HG03378 (cell line): ENCODE data around the gene ABCC12.
A peak's percentile ranks its signal among the peaks of the same experiment; 100 is the strongest.
"Not testable (repeated sequence)": the region's sequence is repeated elsewhere in the genome, so short reads cannot be mapped to it uniquely, and the experiment has no call there.

Source experiments
- ATAC-seq: cut with Tn5 transposase; IDR thresholded peaks from one replicate; pipeline ENCODE4 v1.9.1; 2021; ENCODE audit warnings: mild to moderate bottlenecking, moderate library complexity; ENCODE audit not compliant: unreplicated experiment

ABCC12 gene

GRCh38 chr16:48155926-48156789, at the start of gene ABCC12:
ABCC12 (minus strand) TSS chr16:48155993; CDS start chr16:48146424, 9,569 bp downstream.
- no peak for ATAC-seq

- no peak for ATAC-seq
Observed at GRCh38 chr16:48204825-48205151, 49.0 kb upstream of the ABCC12 start.

GRCh38 chr16:48203974-48204824, 48.4 kb upstream of the ABCC12 start:
- ATAC-seq = no peak

- ATAC-seq = no peak
Observed at GRCh38 chr16:48201515-48202201, 45.9 kb upstream of the ABCC12 start.

- no peak for ATAC-seq
Observed at GRCh38 chr16:48197294-48197693, 41.5 kb upstream of the ABCC12 start.

GRCh38 chr16:48194828-48195556, 39.2 kb upstream of the ABCC12 start:
- ATAC-seq = no peak

GRCh38 chr16:48193846-48194245, 38.1 kb upstream of the ABCC12 start:
- ATAC-seq = no peak

- peak; percentile 96 for ATAC-seq
Observed at GRCh38 chr16:48188449-48189102, 32.8 kb upstream of the ABCC12 start.

GRCh38 chr16:48187779-48188178, 32.0 kb upstream of the ABCC12 start:
- ATAC-seq = no peak

- no peak for ATAC-seq
Observed at GRCh38 chr16:48184681-48185080, 28.9 kb upstream of the ABCC12 start.

GRCh38 chr16:48182979-48183537, 27.3 kb upstream of the ABCC12 start:
- ATAC-seq = no peak

- ATAC-seq = not testable (repeated sequence)
Observed at GRCh38 chr16:48181746-48182520, 26.1 kb upstream of the ABCC12 start.

- no peak for ATAC-seq
Observed at GRCh38 chr16:48180868-48181480, 25.2 kb upstream of the ABCC12 start.

- ATAC-seq = no peak
Observed at GRCh38 chr16:48176635-48177408, 21.0 kb upstream of the ABCC12 start.

- no peak for ATAC-seq
Observed at GRCh38 chr16:48173889-48174288, 18.1 kb upstream of the ABCC12 start.

- ATAC-seq = no peak
Observed at GRCh38 chr16:48172682-48173081, 16.9 kb upstream of the ABCC12 start.

GRCh38 chr16:48169896-48170295, 14.1 kb upstream of the ABCC12 start:
- ATAC-seq = no peak

- ATAC-seq = no peak
Observed at GRCh38 chr16:48168075-48168474, 12.3 kb upstream of the ABCC12 start.
